GM12878 (cell line): ENCODE data around the gene MMP12. TPM values are rescaled to one million over a fixed set of nuclear protein-coding genes. Genes with fewer than 3 reads are reported as not detected.

Source experiments
- ATAC-seq: fragments of 200-7000 bp; cut with Tn5 transposase; 3 replicates; pipeline ENCODE4 v1.9.1; 2020; ENCODE audit warnings: mild to moderate bottlenecking, moderate library complexity
- BruUV-seq: library from RNA; stranded (reverse); fragments of 400-500 nt; replicated peaks from 2 replicates; lab custom pipeline; 2021; lab: Mats Ljungman, UMichigan
- CTCF ChIA-PET: fragments of 300-600 bp; sonication (Branson Sonifier 250); formaldehyde crosslinking; extraction: SDS; loops from one replicate; lab custom pipeline; 2021; ENCODE audit warnings: inconsistent platforms; lab: Yijun Ruan, JAX
- POLR2A ChIA-PET: fragments of 350-600 bp; formaldehyde crosslinking; extraction: SDS; loops from one replicate; lab custom pipeline; 2021; ENCODE audit warnings: inconsistent platforms; lab: Charles Lee
- RAD21 ChIA-PET: fragments of 300-600 bp; sonication (Branson Sonifier 250); formaldehyde crosslinking; loops from one replicate; lab custom pipeline; 2023; ENCODE audit warnings: antibody characterized with exemption; ENCODE audit not compliant: unreplicated experiment; lab: Charles Lee
- SMC1A ChIA-PET: fragments of 300-600 bp; sonication (Branson Sonifier 250); formaldehyde crosslinking; loops from one replicate; lab custom pipeline; 2023; ENCODE audit not compliant: unreplicated experiment, uncharacterized antibody; lab: Charles Lee
- DNase-seq: peaks from one replicate; pipeline ENCODE4 v3.0.0-alpha.2; 2011; ENCODE audit warnings: low read depth, low spot score
- FAIRE-seq: peaks from 3 replicates; lab custom pipeline; 2011; peaks lifted over from hg19 to GRCh38; lab: Jason Lieb, UNC
- H2AFZ ChIP-seq: 2 replicates; pipeline ENCODE4 v1.6.0; 2011; ENCODE audit warnings: low read depth, low read length, control low read depth; ENCODE audit not compliant: control insufficient read depth
- H3K27ac ChIP-seq: 2 replicates; pipeline ENCODE4 v1.5.1; 2011; ENCODE audit warnings: control low read depth; ENCODE audit not compliant: control insufficient read depth, insufficient read depth
- H3K27me3 ChIP-seq, 2 experiments: replicated peaks in 1 of 2; 2 replicates each; pipeline versions ENCODE4 v1.6.0 to v1.6.1; 2011; ENCODE audit warnings: low read length in 1 of 2; ENCODE audit not compliant: control insufficient read depth in 2 of 2, insufficient read depth in 2 of 2
- H3K36me3 ChIP-seq, 2 experiments: 2 replicates each; pipeline ENCODE4 v1.5.1; 2011; ENCODE audit warnings: low read length in 1 of 2; ENCODE audit not compliant: control insufficient read depth in 2 of 2, insufficient read depth in 2 of 2
- H3K4me1 ChIP-seq: 2 replicates; pipeline ENCODE4 v1.6.1; 2011; ENCODE audit warnings: mild to moderate bottlenecking, low read length, moderate library complexity, mixed read lengths; ENCODE audit not compliant: control insufficient read depth, insufficient read depth
- H3K4me2 ChIP-seq: 2 replicates; pipeline ENCODE4 v1.6.0; 2011; ENCODE audit warnings: control low read depth; ENCODE audit not compliant: control insufficient read depth, insufficient read depth
- H3K4me3 ChIP-seq: fragments of 200-600 bp; sonication (generic); 2 replicates; pipeline ENCODE4 v1.5.1; 2016
- H3K79me2 ChIP-seq: 2 replicates; pipeline ENCODE4 v1.6.0; 2011; ENCODE audit warnings: low read length; ENCODE audit not compliant: control insufficient read depth, insufficient read depth
- H3K9ac ChIP-seq: 2 replicates; pipeline ENCODE4 v1.8.0; 2011; ENCODE audit warnings: low read length, control low read depth, mixed read lengths; ENCODE audit not compliant: control insufficient read depth, insufficient read depth
- H3K9me3 ChIP-seq: replicated peaks from 3 replicates; pipeline ENCODE4 v1.5.1; 2011; ENCODE audit warnings: mild to moderate bottlenecking, low read length; ENCODE audit not compliant: control insufficient read depth, insufficient read depth
- H4K20me1 ChIP-seq: 2 replicates; pipeline ENCODE4 v1.6.0; 2011; ENCODE audit not compliant: control insufficient read depth, insufficient read depth
- BMI1 ChIP-seq: fragments of 450-650 bp; IDR thresholded peaks from 2 replicates; pipeline ENCODE4 v1.6.1; 2016; ENCODE audit warnings: mild to moderate bottlenecking, moderate library complexity, borderline replicate concordance
- CBFB ChIP-seq: IDR thresholded peaks from 2 replicates; pipeline ENCODE4 v1.6.1; 2016; ENCODE audit warnings: antibody characterized with exemption, low read depth
- CBX3 ChIP-seq: fragments of 200-600 bp; sonication (generic); IDR thresholded peaks from 2 replicates; pipeline ENCODE4 v1.6.1; 2016; ENCODE audit warnings: low read depth, borderline replicate concordance
- CEBPB ChIP-seq, 2 experiments: fragments of 150-350 bp in 1 of 2; IDR thresholded peaks; 2 replicates each; pipeline ENCODE4 v1.6.1; 2012 to 2014; ENCODE audit warnings: low read depth in 2 of 2, low read length in 2 of 2, borderline replicate concordance in 1 of 2, inconsistent platforms in 1 of 2
- CHD2 ChIP-seq: IDR thresholded peaks from 2 replicates; pipeline ENCODE4 v1.6.1; 2011; ENCODE audit warnings: low read depth, low read length, improper control_type of control experiment, borderline replicate concordance
- ESRRA ChIP-seq: IDR thresholded peaks from 2 replicates; pipeline ENCODE4 v1.6.1; 2012; ENCODE audit warnings: mild to moderate bottlenecking, low read length, improper control_type of control experiment
- JUNB ChIP-seq: IDR thresholded peaks from 2 replicates; pipeline ENCODE4 v1.6.1; 2016; ENCODE audit warnings: antibody characterized with exemption, mild to moderate bottlenecking
- JUND ChIP-seq: IDR thresholded peaks from 2 replicates; pipeline ENCODE4 v1.6.1; 2012; ENCODE audit warnings: low read depth, mild to moderate bottlenecking, low read length, improper control_type of control experiment, moderate library complexity
- KLF5 ChIP-seq: fragments of 450-650 bp; IDR thresholded peaks from 2 replicates; pipeline ENCODE4 v1.6.1; 2014; ENCODE audit warnings: mild to moderate bottlenecking; ENCODE audit not compliant: partially characterized antibody
- NBN ChIP-seq: fragments of 450-650 bp; IDR thresholded peaks from 2 replicates; pipeline ENCODE4 v1.6.1; 2016
- NFXL1 ChIP-seq: fragments of 450-650 bp; IDR thresholded peaks from 2 replicates; pipeline ENCODE4 v1.6.1; 2017; ENCODE audit warnings: antibody characterized with exemption, mild to moderate bottlenecking, borderline replicate concordance
- NFYB ChIP-seq: IDR thresholded peaks from 2 replicates; pipeline ENCODE4 v1.6.1; 2011; ENCODE audit warnings: low read depth, mild to moderate bottlenecking, low read length, improper control_type of control experiment, moderate library complexity; ENCODE audit not compliant: insufficient read depth
- NR2C2 ChIP-seq: IDR thresholded peaks from 2 replicates; pipeline ENCODE4 v1.6.1; 2011; ENCODE audit warnings: borderline replicate concordance, low read depth; ENCODE audit not compliant: control insufficient read depth, insufficient read length
- PRDM15 ChIP-seq: fragments of 450-650 bp; formaldehyde crosslinking; IDR thresholded peaks from 2 replicates; pipeline ENCODE4 v1.4.0; 2020; ENCODE audit warnings: mild to moderate bottlenecking, moderate library complexity
- RCOR1 ChIP-seq: conservative IDR thresholded peaks from 2 replicates; pipeline ENCODE4 v1.6.1; 2012; ENCODE audit warnings: low read depth, low read length, improper control_type of control experiment
- RFX5 ChIP-seq: IDR thresholded peaks from 2 replicates; pipeline ENCODE4 v1.6.1; 2011; ENCODE audit warnings: low read depth, low read length, improper control_type of control experiment
- SMAD5 ChIP-seq: IDR thresholded peaks from 2 replicates; pipeline ENCODE4 v1.6.1; 2016; ENCODE audit warnings: antibody characterized with exemption, low read depth
- YY1 ChIP-seq: IDR thresholded peaks from 2 replicates; pipeline ENCODE4 v1.6.1; 2011; ENCODE audit warnings: low read depth, mild to moderate bottlenecking, low read length
- in situ Hi-C: fragments of 300-500 bp; cut with MboI; formaldehyde crosslinking; loops from 9 replicates; pipeline ENCODE4 v1.14.3; 2018; ENCODE audit warnings: mixed read lengths
- intact Hi-C: fragments of 100-400 bp; cut with micrococcal nuclease; formaldehyde crosslinking; loops from one replicate; pipeline ENCODE4 v1.14.2; 2022; ENCODE audit not compliant: unreplicated experiment
- polyA plus RNA-seq, 11 experiments: library from polyadenylated mRNA; depleted of rRNA in 4 of 11; unstranded in 6 of 11; stranded (reverse) in 5 of 11; fragments of >200 nt; fragmentation: Nextera tagmentation in 4 of 11; fragmentation: Illumina TruSeq in 1 of 11; extraction: Ambion mirVana in 4 of 11; extraction: Trizol in 1 of 11; gene quantifications; 1 replicate in 1 of 11; 2 replicates in 10 of 11; pipeline versions ENCODE4 v1.2.1 to v1.2.3, GENCODE V29; 2011 to 2016; ENCODE audit warnings: inconsistent platforms in 2 of 11, missing spikeins in 2 of 11, low read depth in 1 of 11
- total RNA-seq, 4 experiments: library from RNA; depleted of rRNA in 3 of 4; stranded (reverse); fragments of >200 nt in 3 of 4; fragmentation: Illumina TruSeq in 1 of 4; extraction: Trizol in 1 of 4; gene quantifications; 2 replicates each; pipeline versions ENCODE4 v1.2.1 to v1.2.3, GENCODE V29; 2013 to 2021

Gene MMP12
- total and polyA plus RNA-seq, 10 of the 15 experiments (the other 5 are each of a cell fraction or from before 2014, with no cell fraction given): 0.14 TPM; not detected in 9

DNA sequence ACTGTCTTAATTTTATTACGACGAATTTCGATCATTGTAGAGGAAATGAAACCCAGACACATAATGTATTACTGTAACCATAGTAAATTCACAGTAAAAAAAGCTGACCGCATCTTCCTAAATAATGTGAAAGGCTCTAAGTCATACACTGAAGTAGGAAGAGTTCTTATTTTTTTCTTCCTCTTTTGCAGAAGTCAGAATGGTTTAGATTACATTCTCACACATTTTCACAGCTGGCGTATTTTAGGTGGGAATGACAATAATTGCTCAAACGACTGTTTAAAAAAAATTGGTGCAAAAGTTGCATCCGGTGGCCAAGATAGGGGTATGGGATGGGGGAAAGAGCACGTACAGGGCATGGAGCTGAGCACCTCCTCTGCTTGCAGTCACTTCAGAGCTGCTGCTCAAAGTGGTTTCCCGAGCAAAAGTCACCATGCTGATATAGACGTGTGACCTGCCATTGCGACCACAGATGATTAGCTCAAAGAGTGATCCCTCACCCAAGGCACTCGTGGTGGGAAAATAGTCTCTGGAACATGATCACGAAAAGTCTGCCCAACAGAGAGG, 45.4 kb upstream of the MMP12 start (continued):
- TF ChIP-seq RCOR1 (no peak), NR2C2 (no peak), NFXL1 (no peak), SMAD5 (no peak), YY1 (no peak)

- no peaks in the 10 kb centered on the region for H3K9me3 ChIP-seq
- H3K4me1 ChIP-seq: no peaks in the 10 kb centered on the region
- no peak overlapping the region for H3K4me3 ChIP-seq
- ChIA-PET RAD21 (interaction anchor here (0.5 to 3.2 kb wide), 32 partner anchors 8 to 682 kb away, joined by 3 to 110 read pairs (median 5); partner anchors contain the start of gene DCUN1D5), POLR2A (interaction anchor here (1.1 to 2.1 kb wide), 5 partner anchors 10 to 33 kb away, joined by 3 to 10 read pairs (median 8); no protein-coding TSS in a partner anchor), SMC1A (interaction anchor here (0.7 to 2.5 kb wide), 37 partner anchors 8 to 301 kb away, joined by 3 to 216 read pairs (median 5); partner anchors contain the start of genes MMP12 and MMP3), CTCF (interaction anchor here (0.6 to 6.5 kb wide), 43 partner anchors 8 to 602 kb away, joined by 3 to 334 read pairs (median 5); partner anchors contain the start of genes DCUN1D5, DYNC2H1, MMP12 and MMP3)
- no peaks in the 10 kb centered on the region for H3K36me3 ChIP-seq
- peaks cover 0 to 2% of the 10 kb centered on the region in 2 experiments; a peak in 1 of 4 replicates for H3K27me3 ChIP-seq
- no peaks in the 10 kb centered on the region for H3K79me2 ChIP-seq
- no peak overlapping the region for H2AFZ ChIP-seq
- in situ Hi-C loops (no loop called here), intact Hi-C loops (loop anchor here (2.0 kb wide), 1 partner anchor 140 kb away; no protein-coding TSS in a partner anchor)
- H3K9ac ChIP-seq: no peak overlapping the region
- H4K20me1 ChIP-seq: no peaks in the 10 kb centered on the region
- no peak for FAIRE-seq
- no TSS peak for BruUV-seq
- no peak overlapping the region for H3K27ac ChIP-seq
- no peak overlapping the region for H3K4me2 ChIP-seq
- TF ChIP-seq NBN (no peak), CBX3 (no peak), KLF5 (no peak), JUNB (no peak), NFYB (no peak), BMI1 (no peak), JUND (no peak), RFX5 (no peak), CHD2 (no peak), CEBPB (IDR thresholded peaks at IDR 0.05; ENCODE audit: borderline replicate concordance in 1 of 2, low read depth in 2 of 2, low read length in 2 of 2) (no peak), ESRRA (no peak), CBFB (no peak), PRDM15 (CRISPR knock-in tag) (no peak)
- DNase-seq: no peak
- ATAC-seq: no peak
Observed at GRCh38 chr11:102915044-102915375, 40.2 kb upstream of the MMP12 start.
